HEK293T (cell line): ENCODE measurements around the gene MOCS1.

Source experiments
- CTCF ChIA-PET: fragments of 350-600 bp; formaldehyde crosslinking; extraction: SDS; loops from one replicate; lab custom pipeline; 2021; ENCODE audit warnings: antibody characterized with exemption, inconsistent platforms; lab: Yijun Ruan, JAX
- POLR2A ChIA-PET: fragments of 350-600 bp; formaldehyde crosslinking; extraction: SDS; loops from one replicate; lab custom pipeline; 2020; ENCODE audit warnings: antibody characterized with exemption, inconsistent platforms; lab: Yijun Ruan, JAX
- DNase-seq: peaks from one replicate; pipeline ENCODE4 v3.0.0; 2012; ENCODE audit warnings: mixed read lengths; ENCODE audit errors: extremely low spot score
- ARNT ChIP-seq: fragments of 450-650 bp; IDR thresholded peaks from 2 replicates; pipeline ENCODE4 v1.6.1; 2017; ENCODE audit warnings: mild to moderate bottlenecking
- BHLHE40 ChIP-seq: fragments of 450-650 bp; IDR thresholded peaks from 2 replicates; pipeline ENCODE4 v1.6.1; 2016; ENCODE audit warnings: mild to moderate bottlenecking, moderate library complexity, borderline replicate concordance
- CTBP1 ChIP-seq: fragments of 450-650 bp; IDR thresholded peaks from 2 replicates; pipeline ENCODE4 v1.6.1; 2016; ENCODE audit warnings: borderline replicate concordance
- ELF4 ChIP-seq: fragments of 450-650 bp; IDR thresholded peaks from 2 replicates; pipeline ENCODE4 v1.6.1; 2017; ENCODE audit warnings: antibody characterized with exemption
- FOXA1 ChIP-seq: fragments of 450-650 bp; IDR thresholded peaks from 2 replicates; pipeline ENCODE4 v1.6.1; 2016; ENCODE audit warnings: mild to moderate bottlenecking
- FOXK2 ChIP-seq: fragments of 450-650 bp; IDR thresholded peaks from 2 replicates; pipeline ENCODE4 v1.6.1; 2016; ENCODE audit warnings: mild to moderate bottlenecking
- FOXM1 ChIP-seq: fragments of 450-650 bp; IDR thresholded peaks from 2 replicates; pipeline ENCODE4 v1.6.1; 2017; ENCODE audit warnings: mild to moderate bottlenecking, borderline replicate concordance
- HDGF ChIP-seq: fragments of 450-650 bp; IDR thresholded peaks from 2 replicates; pipeline ENCODE4 v1.6.1; 2017; ENCODE audit warnings: antibody characterized with exemption, borderline replicate concordance
- L3MBTL2 ChIP-seq: fragments of 450-650 bp; conservative IDR thresholded peaks from 2 replicates; pipeline ENCODE4 v1.6.1; 2016; ENCODE audit warnings: mild to moderate bottlenecking
- LEF1 ChIP-seq: fragments of 450-650 bp; IDR thresholded peaks from 2 replicates; pipeline ENCODE4 v1.6.1; 2017; ENCODE audit warnings: mild to moderate bottlenecking, borderline replicate concordance
- NFRKB ChIP-seq: fragments of 450-650 bp; IDR thresholded peaks from 2 replicates; pipeline ENCODE4 v1.6.1; 2016; ENCODE audit warnings: mild to moderate bottlenecking, moderate library complexity
- PKNOX1 ChIP-seq: fragments of 450-650 bp; IDR thresholded peaks from 2 replicates; pipeline ENCODE4 v1.6.1; 2016
- SP1 ChIP-seq: fragments of 450-650 bp; IDR thresholded peaks from 2 replicates; pipeline ENCODE4 v1.6.1; 2017
- SUZ12 ChIP-seq: fragments of 450-650 bp; IDR thresholded peaks from 2 replicates; pipeline ENCODE4 v1.6.1; 2016; ENCODE audit warnings: mild to moderate bottlenecking
- TARDBP ChIP-seq: fragments of 450-650 bp; IDR thresholded peaks from 2 replicates; pipeline ENCODE4 v1.6.1; 2016
- ZNF384 ChIP-seq: fragments of 450-650 bp; IDR thresholded peaks from 2 replicates; pipeline ENCODE4 v1.6.1; 2016

The MOCS1 gene

GRCh38 chr6:39908838-39909583 lies 25.3 kb downstream of the MOCS1 start:
- ChIA-PET POLR2A (no interaction called here), CTCF (no interaction called here)
- no peak for DNase-seq
- TF ChIP-seq ELF4 (no peak), SP1 (no peak)

GRCh38 chr6:39907871-39908575 lies 26.2 kb downstream of the MOCS1 start:
- POLR2A ChIA-PET: no interaction called here
- DNase-seq: no peak
- CTCF ChIA-PET: no interaction called here
- TF ChIP-seq L3MBTL2 (no peak), SUZ12 (no peak), SP1 (no peak), NFRKB (no peak), FOXA1 (no peak), CTBP1 (no peak), LEF1 (no peak), PKNOX1 (no peak), TARDBP (no peak), ARNT (no peak), HDGF (no peak), BHLHE40 (no peak), ELF4 (no peak)

- TF ChIP-seq ZNF384 (no peak), LEF1 (no peak), NFRKB (no peak), FOXM1 (no peak), PKNOX1 (no peak), FOXA1 (no peak), L3MBTL2 (no peak), SUZ12 (no peak), TARDBP (no peak), CTBP1 (no peak), BHLHE40 (no peak), HDGF (no peak), FOXK2 (no peak), ELF4 (no peak), SP1 (no peak), ARNT (no peak)
- no peak for DNase-seq
- POLR2A ChIA-PET: no interaction called here
- CTCF ChIA-PET: no interaction called here
Observed at GRCh38 chr6:39906318-39906761, 27.9 kb downstream of the MOCS1 start.

- POLR2A ChIA-PET: no interaction called here
- DNase-seq: no peak
- CTCF ChIA-PET: no interaction called here
- TF ChIP-seq CTBP1 (no peak), ARNT (no peak), PKNOX1 (no peak), TARDBP (no peak), FOXK2 (no peak), FOXA1 (no peak), NFRKB (no peak), ZNF384 (no peak), HDGF (no peak), ELF4 (no peak), L3MBTL2 (no peak), SUZ12 (no peak)
Observed at GRCh38 chr6:39905640-39905975, 28.7 kb downstream of the MOCS1 start.

GRCh38 chr6:39904946-39905639 lies 29.2 kb downstream of the MOCS1 start:
- ChIA-PET POLR2A (no interaction called here), CTCF (no interaction called here)
- DNase-seq: no peak

More at GRCh38 chr6:39904946-39905639, 29.2 kb downstream of the MOCS1 start:
- TF ChIP-seq FOXA1 (no peak), SP1 (no peak), PKNOX1 (no peak), CTBP1 (no peak), SUZ12 (no peak), TARDBP (no peak), L3MBTL2 (no peak), FOXM1 (no peak), ARNT (no peak), NFRKB (no peak), ELF4 (no peak), ZNF384 (no peak), HDGF (no peak), BHLHE40 (no peak)
